ENCODE results near the gene CABCOCO1. TPM values are rescaled to one million over a fixed set of nuclear protein-coding genes. Genes with fewer than 3 reads are reported as not detected.

CABCOCO1 gene
- total and polyA plus RNA-seq, 9 of the 15 experiments (the other 6 are each of a cell fraction or from before 2014, with no cell fraction given): 0.04 TPM; not detected in 8

- TF ChIP-seq TRIM24 (IDR thresholded peaks at IDR 0.05): no peak
- TF ChIP-seq EP400 (IDR thresholded peaks at IDR 0.05): peak; percentile 19; the same call in 1 of the 2 replicates
- TF ChIP-seq PKNOX1 (IDR thresholded peaks at IDR 0.05): peak; percentile 65
- no peak for TF ChIP-seq SNAPC5 (CRISPR knock-in tag; IDR thresholded peaks at IDR 0.05)
- peak; percentile 46; the same call in 1 of the 2 replicates for TF ChIP-seq MYC (IDR thresholded peaks at IDR 0.05; ENCODE audit: low read depth, low read length)
- no peak for TF ChIP-seq MYC (CRISPR knock-in tag; IDR thresholded peaks at IDR 0.05; ENCODE audit: borderline replicate concordance, low read depth)
- peak; percentile 53; the same call in 1 of the 2 replicates for TF ChIP-seq ZNF592 (IDR thresholded peaks at IDR 0.05)
- TF ChIP-seq CXXC5 (CRISPR knock-in tag; IDR thresholded peaks at IDR 0.05): peak; percentile 9; the same call in 1 of the 2 replicates
- TF ChIP-seq EP300 (IDR thresholded peaks at IDR 0.05; ENCODE audit: low read length): peak; percentile 31
- no peak for TF ChIP-seq NCOA2 (IDR thresholded peaks at IDR 0.05; ENCODE audit: partially characterized antibody in 2 of 2)
- TF ChIP-seq RBBP5 (IDR thresholded peaks at IDR 0.05; ENCODE audit: borderline replicate concordance, insufficient read depth, low read length, poor library complexity, severe bottlenecking): no peak
- TF ChIP-seq CBX3 (IDR thresholded peaks at IDR 0.05; ENCODE audit: borderline replicate concordance in 1 of 2, low read length in 2 of 2): peak in 1 of 2 experiments; percentile 24; a peak in 1 of 3 replicates
- TF ChIP-seq E2F4 (CRISPR knock-in tag; IDR thresholded peaks at IDR 0.05; ENCODE audit: low read depth): no peak
Measured at GRCh38 chr10:61795551-61795950, 132.8 kb downstream of the CABCOCO1 start (continued).

Data from K562 (cell line).